Tibial artery (tissue), 4 donors: ENCODE results near the gene IQGAP2.

Experiments used
- DNase-seq, 2 donors: peaks; one replicate each; pipeline ENCODE4 v3.0.0-alpha.2; 2019
- H3K27ac ChIP-seq, 2 donors: fragments of 200-600 bp; sonication (generic) in 1 of 2; 1 replicate in 1 of 2; 2 replicates in 1 of 2; pipeline ENCODE4 v1.5.1; 2018 to 2019; ENCODE audit warnings: mild to moderate bottlenecking in 1 of 2
- H3K27me3 ChIP-seq, 2 donors: fragments of 200-600 bp; sonication (generic) in 1 of 2; one replicate each; pipeline versions ENCODE4 v1.5.1 to v1.6.0; 2016 to 2019
- H3K36me3 ChIP-seq, 3 donors: fragments of 200-600 bp; sonication (generic) in 2 of 3; one replicate each; pipeline ENCODE4 v1.5.1; 2016 to 2019; ENCODE audit warnings: mild to moderate bottlenecking in 2 of 3
- H3K4me1 ChIP-seq, 4 donors: fragments of 200-600 bp; sonication (generic) in 2 of 4; 1 replicate in 3 of 4; 2 replicates in 1 of 4; pipeline ENCODE4 v1.5.1; 2016 to 2019
- H3K4me3 ChIP-seq, 2 donors: fragments of 200-600 bp; sonication (generic) in 1 of 2; 1 replicate in 1 of 2; 2 replicates in 1 of 2; pipeline ENCODE4 v1.5.1; 2018 to 2019; ENCODE audit warnings: mild to moderate bottlenecking in 2 of 2
- H3K9me3 ChIP-seq, 3 donors: fragments of 200-600 bp; sonication (generic) in 1 of 3; one replicate each; pipeline ENCODE4 v1.5.1; 2016 to 2019
- CTCF ChIP-seq, 2 experiments: fragments of 200-600 bp in 1 of 2; fragments of 450-650 bp in 1 of 2; IDR thresholded peaks; one replicate each; pipeline ENCODE4 v1.5.1; 2017 to 2019; ENCODE audit warnings: antibody characterized with exemption in 2 of 2, mild to moderate bottlenecking in 1 of 2, moderate library complexity in 1 of 2
- intact Hi-C: fragments of 100-400 bp; cut with DNase I; formaldehyde crosslinking; loops from one replicate; pipeline ENCODE4 v1.15.0; 2023; ENCODE audit warnings: low total_unique reads

The IQGAP2 gene

GRCh38 chr5:76376148-76376865 is 26.8 kb upstream of the IQGAP2 start:
- Histone ChIP-seq H3K27me3 (no peaks in the 10 kb centered on the region), H3K9me3 (no peaks in the 10 kb centered on the region), H3K4me3 (no peak overlapping the region), H3K36me3 (no peaks in the 10 kb centered on the region), H3K27ac (no peak overlapping the region), H3K4me1 (no peaks in the 10 kb centered on the region)
- TF ChIP-seq CTCF (IDR thresholded peaks at IDR 0.05), result no peak
- intact Hi-C loops, result no loop called here
- DNase-seq, result no peak

GRCh38 chr5:76376866-76377230 is 26.2 kb upstream of the IQGAP2 start:
- H3K27me3 ChIP-seq, result no peaks in the 10 kb centered on the region
- no peaks in the 10 kb centered on the region for H3K36me3 ChIP-seq
- TF ChIP-seq CTCF (IDR thresholded peaks at IDR 0.05), result no peak
- DNase-seq, result no peak
- no peaks in the 10 kb centered on the region for H3K9me3 ChIP-seq
- H3K4me3 ChIP-seq, result no peak overlapping the region
- H3K4me1 ChIP-seq, result no peaks in the 10 kb centered on the region
- intact Hi-C loops, result no loop called here
- no peak overlapping the region for H3K27ac ChIP-seq

- no peak for DNase-seq
- intact Hi-C loops, result no loop called here
- no peaks in the 10 kb centered on the region for H3K9me3 ChIP-seq
- no peak for TF ChIP-seq CTCF (IDR thresholded peaks at IDR 0.05)
- no peaks in the 10 kb centered on the region for H3K27me3 ChIP-seq
- H3K27ac ChIP-seq, result no peak overlapping the region
- no peak overlapping the region for H3K4me3 ChIP-seq
- H3K4me1 ChIP-seq, result no peaks in the 10 kb centered on the region
- no peaks in the 10 kb centered on the region for H3K36me3 ChIP-seq
Observed at GRCh38 chr5:76378355-76378754, 24.7 kb upstream of the IQGAP2 start.

- intact Hi-C loops, result no loop called here
- no peak for TF ChIP-seq CTCF (IDR thresholded peaks at IDR 0.05)
- Histone ChIP-seq H3K27ac (no peak overlapping the region), H3K4me1 (no peaks in the 10 kb centered on the region), H3K36me3 (no peaks in the 10 kb centered on the region), H3K9me3 (no peaks in the 10 kb centered on the region), H3K4me3 (no peak overlapping the region), H3K27me3 (no peaks in the 10 kb centered on the region)
- no peak for DNase-seq
Observed at GRCh38 chr5:76379316-76379715, 23.8 kb upstream of the IQGAP2 start.

- intact Hi-C loops, result no loop called here
- no peak overlapping the region for H3K27ac ChIP-seq
Observed at GRCh38 chr5:76379855-76380254, 23.2 kb upstream of the IQGAP2 start.

More at GRCh38 chr5:76379855-76380254, 23.2 kb upstream of the IQGAP2 start:
- TF ChIP-seq CTCF (IDR thresholded peaks at IDR 0.05), result no peak
- no peak for DNase-seq
- no peaks in the 10 kb centered on the region for H3K36me3 ChIP-seq
- H3K9me3 ChIP-seq, result no peaks in the 10 kb centered on the region
- no peaks in the 10 kb centered on the region for H3K27me3 ChIP-seq
- H3K4me3 ChIP-seq, result no peak overlapping the region
- no peaks in the 10 kb centered on the region for H3K4me1 ChIP-seq
